Measurements from ENCODE around the gene CADPS2. TPM values are rescaled to one million over a fixed set of nuclear protein-coding genes. Genes with fewer than 3 reads are reported as not detected.

CADPS2 gene
- total RNA-seq, 3 donors from 2014 or later (not counting 1 experiment from before 2014, with no cell fraction given), result not detected

DNA sequence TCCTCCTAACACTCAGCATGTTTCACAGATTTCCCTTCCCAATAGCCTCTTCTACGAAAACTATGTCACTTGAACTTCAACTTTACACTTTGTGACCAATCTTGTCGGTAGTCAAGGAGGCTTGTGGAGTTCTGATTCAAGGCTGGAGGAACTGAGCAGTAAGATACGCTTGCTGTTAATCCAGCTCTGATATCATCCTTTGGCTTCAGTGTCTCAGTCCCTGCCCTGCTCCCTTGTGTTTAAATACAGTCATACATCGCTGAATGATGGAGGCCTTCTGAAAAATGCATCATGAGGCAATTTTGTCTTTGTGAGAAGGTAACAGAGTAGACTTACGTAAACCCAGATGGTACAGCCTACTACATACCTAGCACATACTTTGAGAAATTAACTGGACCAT, 360.9 kb downstream of the CADPS2 start:
- no peak overlapping the region for H3K4me3 Mint-ChIP-seq
- no peak for ATAC-seq
- Histone ChIP-seq H3K27ac (ENCODE audit: low read length) (no peak overlapping the region), H3K36me3 (ENCODE audit: control insufficient read depth, insufficient read depth, low read length) (no peaks in the 10 kb centered on the region), H3K9me3 (ENCODE audit: control insufficient read depth, insufficient read depth, low read length) (no peaks in the 10 kb centered on the region), H3K4me3 (ENCODE audit: low read length) (no peak overlapping the region), H3K27me3 (ENCODE audit: control insufficient read depth, insufficient read depth, low read length) (no peaks in the 10 kb centered on the region), H3K4me1 (ENCODE audit: control insufficient read depth, insufficient read depth, low read length) (no peaks in the 10 kb centered on the region)
- intact Hi-C loops (cut with micrococcal nuclease), result no loop called here
- H3K9me3 Mint-ChIP-seq, result peaks cover 2 to 7% of the 10 kb centered on the region in 2 donors
- H3K4me1 Mint-ChIP-seq, result no peaks in the 10 kb centered on the region
- no peaks in the 10 kb centered on the region for H3K36me3 Mint-ChIP-seq
- DNase-seq, result no peak
- 83% methylated on average over 4 of the region's 5 CpGs for WGBS (ENCODE audit: insufficient coverage)
- H3K27ac Mint-ChIP-seq, result no peak overlapping the region
- H3K27me3 Mint-ChIP-seq (ENCODE audit: low read depth in 2 of 2), result no peaks in the 10 kb centered on the region
- TF ChIP-seq CTCF (IDR thresholded peaks at IDR 0.05), result no peak

DNA sequence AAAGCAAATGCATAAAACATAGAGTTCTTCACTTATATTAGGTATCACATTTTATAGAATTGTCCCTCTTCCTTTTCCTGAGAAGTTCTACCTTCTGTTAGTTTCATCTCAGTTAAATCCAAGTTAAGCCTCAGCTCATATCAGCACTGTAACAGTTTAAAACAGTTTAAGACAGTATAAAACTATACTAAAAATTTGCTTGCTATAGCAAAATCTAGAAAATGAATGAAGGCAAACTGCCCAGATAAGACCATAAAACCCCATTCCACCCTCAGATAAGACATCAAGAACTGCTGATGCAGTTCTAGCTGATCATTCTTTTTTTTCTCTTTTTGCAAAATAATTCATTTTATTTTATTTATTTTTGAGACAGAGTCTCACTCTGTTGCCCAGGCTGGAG, 364.5 kb downstream of the CADPS2 start:
- H3K4me1 Mint-ChIP-seq, result no peaks in the 10 kb centered on the region
- H3K27ac Mint-ChIP-seq, result no peak overlapping the region
- TF ChIP-seq CTCF (IDR thresholded peaks at IDR 0.05), result no peak
- Histone ChIP-seq H3K4me3 (ENCODE audit: low read length) (no peak overlapping the region), H3K36me3 (ENCODE audit: control insufficient read depth, insufficient read depth, low read length) (no peaks in the 10 kb centered on the region), H3K27ac (ENCODE audit: low read length) (no peak overlapping the region), H3K9me3 (ENCODE audit: control insufficient read depth, insufficient read depth, low read length) (no peaks in the 10 kb centered on the region), H3K27me3 (ENCODE audit: control insufficient read depth, insufficient read depth, low read length) (no peaks in the 10 kb centered on the region), H3K4me1 (ENCODE audit: control insufficient read depth, insufficient read depth, low read length) (no peaks in the 10 kb centered on the region)
- DNase-seq, result no peak
- intact Hi-C loops (cut with micrococcal nuclease), result no loop called here
- H3K4me3 Mint-ChIP-seq, result no peak overlapping the region
- no peaks in the 10 kb centered on the region for H3K36me3 Mint-ChIP-seq
- no peak for ATAC-seq
- peaks cover 0 to 3% of the 10 kb centered on the region in 2 donors for H3K9me3 Mint-ChIP-seq
- no peaks in the 10 kb centered on the region for H3K27me3 Mint-ChIP-seq (ENCODE audit: low read depth in 2 of 2)

GRCh38 chr7:122520971-122521555, 365.2 kb downstream of the CADPS2 start:
- no peaks in the 10 kb centered on the region for H3K9me3 ChIP-seq (ENCODE audit: control insufficient read depth, insufficient read depth, low read length)
- 59% methylated on average over 3 of the region's 5 CpGs for WGBS (ENCODE audit: insufficient coverage)
- H3K27ac ChIP-seq (ENCODE audit: low read length), result no peak overlapping the region
- TF ChIP-seq CTCF (IDR thresholded peaks at IDR 0.05), result no peak
- no peaks in the 10 kb centered on the region for H3K4me1 Mint-ChIP-seq
- intact Hi-C loops (cut with micrococcal nuclease), result no loop called here
- no peak overlapping the region for H3K4me3 ChIP-seq (ENCODE audit: low read length)
- H3K27me3 Mint-ChIP-seq (ENCODE audit: low read depth in 2 of 2), result no peaks in the 10 kb centered on the region
- H3K4me1 ChIP-seq (ENCODE audit: control insufficient read depth, insufficient read depth, low read length), result no peaks in the 10 kb centered on the region
- ATAC-seq, result no peak
- no peaks in the 10 kb centered on the region for H3K36me3 Mint-ChIP-seq
- H3K27ac Mint-ChIP-seq, result no peak overlapping the region
- H3K9me3 Mint-ChIP-seq, result no peaks in the 10 kb centered on the region
- H3K27me3 ChIP-seq (ENCODE audit: control insufficient read depth, insufficient read depth, low read length), result no peaks in the 10 kb centered on the region
- H3K4me3 Mint-ChIP-seq, result no peak overlapping the region
- no peak for DNase-seq
- H3K36me3 ChIP-seq (ENCODE audit: control insufficient read depth, insufficient read depth, low read length), result no peaks in the 10 kb centered on the region

- Mint-ChIP-seq H3K4me3 (no peak overlapping the region), H3K27ac (no peak overlapping the region), H3K27me3 (ENCODE audit: low read depth in 2 of 2) (no peaks in the 10 kb centered on the region), H3K36me3 (no peaks in the 10 kb centered on the region), H3K4me1 (no peaks in the 10 kb centered on the region), H3K9me3 (peaks cover 0 to 3% of the 10 kb centered on the region in 2 donors)
- intact Hi-C loops (cut with micrococcal nuclease), result no loop called here
- no peaks in the 10 kb centered on the region for H3K27me3 ChIP-seq (ENCODE audit: control insufficient read depth, insufficient read depth, low read length)
- H3K9me3 ChIP-seq (ENCODE audit: control insufficient read depth, insufficient read depth, low read length), result no peaks in the 10 kb centered on the region
- H3K4me3 ChIP-seq (ENCODE audit: low read length), result no peak overlapping the region
- no peak for ATAC-seq
- no peak for TF ChIP-seq CTCF (IDR thresholded peaks at IDR 0.05)
- no peaks in the 10 kb centered on the region for H3K36me3 ChIP-seq (ENCODE audit: control insufficient read depth, insufficient read depth, low read length)
- no peak overlapping the region for H3K27ac ChIP-seq (ENCODE audit: low read length)
- H3K4me1 ChIP-seq (ENCODE audit: control insufficient read depth, insufficient read depth, low read length), result no peaks in the 10 kb centered on the region
- no CpG with 5 or more reads among the region's 4 CpGs for WGBS (ENCODE audit: insufficient coverage)
- DNase-seq, result no peak
Measured at GRCh38 chr7:122518488-122518887, 367.8 kb downstream of the CADPS2 start.
